HEK293 (cell line): Measurements from ENCODE around the gene TSPAN11.

ENCODE experiments used
- CTCF ChIA-PET: fragments of 350-600 bp; formaldehyde crosslinking; extraction: SDS; loops from one replicate; lab custom pipeline; 2021; ENCODE audit warnings: antibody characterized with exemption; lab: Yijun Ruan, JAX
- POLR2A ChIA-PET: fragments of 300-600 bp; formaldehyde crosslinking; extraction: SDS; loops from one replicate; lab custom pipeline; 2020; ENCODE audit warnings: antibody characterized with exemption, inconsistent platforms; lab: Yijun Ruan, JAX
- H3K27ac ChIP-seq: fragments of 200-500 bp; sonication (Bioruptor generic); 2 replicates; pipeline ENCODE4 v1.5.1; 2014; ENCODE audit warnings: low read depth, low read length, control low read depth, inconsistent platforms; ENCODE audit errors: extremely low read depth
- H3K36me3 ChIP-seq, 2 experiments: fragments of 200-500 bp in 1 of 2; sonication (Bioruptor generic) in 1 of 2; 1 replicate in 1 of 2; 2 replicates in 1 of 2; pipeline ENCODE4 v1.5.1; 2014 to 2017; ENCODE audit warnings: inconsistent platforms in 2 of 2, low read length in 2 of 2; ENCODE audit not compliant: control insufficient read depth in 2 of 2, insufficient read depth in 1 of 2
- H3K4me1 ChIP-seq: fragments of 200-500 bp; sonication (Bioruptor generic); 2 replicates; pipeline ENCODE4 v1.5.1; 2014; ENCODE audit warnings: mild to moderate bottlenecking, low read length, inconsistent platforms; ENCODE audit not compliant: control insufficient read depth, insufficient read depth
- H3K4me3 ChIP-seq: 2 replicates; pipeline ENCODE4 v1.5.1; 2011; ENCODE audit warnings: low read depth, mild to moderate bottlenecking, control low read depth, low read length, moderate library complexity
- H3K9me3 ChIP-seq: fragments of 200-500 bp; sonication (Bioruptor generic); 2 replicates; pipeline ENCODE4 v1.5.1; 2014; ENCODE audit warnings: low read depth, low read length, inconsistent platforms; ENCODE audit not compliant: control insufficient read depth, insufficient read depth
- BCL6B ChIP-seq: fragments of 450-650 bp; formaldehyde crosslinking; IDR thresholded peaks from 2 replicates; pipeline ENCODE4 v1.5.1; 2017; ENCODE audit warnings: missing biosample characterization, missing genetic modification characterization
- FEZF1 ChIP-seq: fragments of 450-650 bp; formaldehyde crosslinking; IDR thresholded peaks from 2 replicates; pipeline ENCODE4 v1.5.1; 2016; ENCODE audit warnings: missing biosample characterization, missing genetic modification characterization
- GLI2 ChIP-seq: fragments of 450-650 bp; formaldehyde crosslinking; IDR thresholded peaks from 2 replicates; pipeline ENCODE4; 2017; ENCODE audit warnings: missing biosample characterization, missing genetic modification characterization, low read depth, borderline replicate concordance
- ZBTB44 ChIP-seq: fragments of 450-650 bp; IDR thresholded peaks from 2 replicates; pipeline ENCODE4 v1.5.1; 2018; ENCODE audit warnings: missing biosample characterization, mild to moderate bottlenecking, missing genetic modification characterization
- ZBTB7A ChIP-seq: fragments of 450-650 bp; formaldehyde crosslinking; IDR thresholded peaks from 2 replicates; pipeline ENCODE4 v1.5.1; 2016; ENCODE audit warnings: low read depth, missing biosample characterization, missing genetic modification characterization
- ZFP37 ChIP-seq: fragments of 450-650 bp; formaldehyde crosslinking; IDR thresholded peaks from 2 replicates; pipeline ENCODE4 v1.5.1; 2016; ENCODE audit warnings: missing biosample characterization, missing genetic modification characterization
- ZNF174 ChIP-seq: fragments of 450-650 bp; formaldehyde crosslinking; IDR thresholded peaks from 2 replicates; pipeline ENCODE4 v1.5.0; 2017; ENCODE audit warnings: missing biosample characterization, mild to moderate bottlenecking, missing genetic modification characterization
- ZNF214 ChIP-seq: fragments of 450-650 bp; formaldehyde crosslinking; IDR thresholded peaks from 2 replicates; pipeline ENCODE4 v1.5.1; 2017; ENCODE audit warnings: missing biosample characterization, mild to moderate bottlenecking, missing genetic modification characterization, borderline replicate concordance
- ZNF292 ChIP-seq: fragments of 450-650 bp; formaldehyde crosslinking; IDR thresholded peaks from 2 replicates; pipeline ENCODE4 v1.5.1; 2016; ENCODE audit warnings: low read depth, missing biosample characterization, missing genetic modification characterization, borderline replicate concordance
- ZNF341 ChIP-seq: fragments of 450-650 bp; formaldehyde crosslinking; IDR thresholded peaks from 2 replicates; pipeline ENCODE4; 2016; ENCODE audit warnings: low read depth, missing biosample characterization, missing genetic modification characterization
- ZNF366 ChIP-seq: fragments of 450-650 bp; formaldehyde crosslinking; conservative IDR thresholded peaks from 2 replicates; pipeline ENCODE4 v1.5.1; 2016; ENCODE audit warnings: missing biosample characterization, missing genetic modification characterization
- ZNF48 ChIP-seq: fragments of 450-650 bp; formaldehyde crosslinking; IDR thresholded peaks from 2 replicates; pipeline ENCODE4 v1.5.1; 2016; ENCODE audit warnings: missing biosample characterization, missing genetic modification characterization
- ZNF513 ChIP-seq: fragments of 450-650 bp; IDR thresholded peaks from 2 replicates; pipeline ENCODE4 v1.5.1; 2018; ENCODE audit warnings: missing biosample characterization, missing genetic modification characterization
- ZNF654 ChIP-seq: fragments of 450-650 bp; formaldehyde crosslinking; IDR thresholded peaks from 2 replicates; pipeline ENCODE4 v1.5.1; 2016; ENCODE audit warnings: low read depth, missing biosample characterization, missing genetic modification characterization
- ZNF658 ChIP-seq: fragments of 450-650 bp; formaldehyde crosslinking; IDR thresholded peaks from 2 replicates; pipeline ENCODE4; 2016; ENCODE audit warnings: missing biosample characterization, missing genetic modification characterization
- TF ChIP-seq, protein P1 (sequence below): fragments of 450-650 bp; formaldehyde crosslinking; IDR thresholded peaks from 2 replicates; pipeline ENCODE4 v1.5.1; 2016; ENCODE audit warnings: missing biosample characterization, missing genetic modification characterization

Gene TSPAN11

DNA sequence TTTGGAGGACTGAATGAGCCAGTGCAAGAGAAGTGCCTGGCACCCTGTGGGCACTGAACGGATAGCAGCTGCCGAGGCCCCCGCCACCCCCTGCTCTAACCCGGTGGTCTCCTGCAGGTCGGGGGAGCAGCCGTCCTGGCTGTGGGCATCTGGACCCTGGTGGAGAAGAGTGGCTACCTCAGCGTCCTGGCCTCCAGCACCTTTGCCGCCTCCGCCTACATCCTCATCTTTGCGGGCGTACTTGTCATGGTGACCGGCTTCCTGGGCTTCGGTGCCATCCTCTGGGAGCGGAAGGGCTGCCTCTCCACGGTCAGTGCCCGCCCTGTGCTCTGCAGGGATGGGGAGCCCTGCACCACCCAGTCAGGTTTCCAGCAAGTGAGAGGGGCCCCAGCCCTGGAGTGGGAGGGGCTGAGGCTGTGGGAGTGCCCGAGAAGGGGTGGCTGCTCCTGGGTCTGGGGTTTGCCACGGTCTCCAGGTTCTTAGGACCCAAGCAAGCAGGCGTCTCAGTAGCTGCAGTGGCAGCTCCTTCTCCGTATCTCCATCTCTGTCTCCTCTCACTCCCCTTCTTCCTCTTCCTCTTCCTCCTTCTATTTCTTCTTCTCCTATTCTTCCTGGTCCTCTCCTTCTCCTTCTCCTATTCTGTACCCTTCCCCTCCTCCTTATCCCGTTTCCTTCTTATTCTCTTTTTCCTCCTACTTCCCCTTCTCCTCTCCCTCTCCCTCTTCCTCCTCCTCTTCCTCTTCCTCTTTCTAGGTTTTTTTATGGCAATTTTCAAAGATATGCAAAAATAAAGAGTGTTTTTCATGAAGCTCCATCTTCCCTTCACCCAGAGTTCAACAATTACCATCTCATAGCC, 37.4 kb downstream of the TSPAN11 start:
- no peaks in the 10 kb centered on the region for H3K9me3 ChIP-seq
- H3K27ac ChIP-seq = no peak overlapping the region
- ChIA-PET CTCF (interaction anchor here (0.6 to 1.4 kb wide), 3 partner anchors 15 to 332 kb away, joined by 3 to 6 read pairs (median 3); no protein-coding TSS in a partner anchor), POLR2A (no interaction called here)
- no peak overlapping the region for H3K4me3 ChIP-seq
- TF ChIP-seq ZFP37 (peak; percentile 97), ZNF174 (tag by site-specific recombination) (no peak), BCL6B (tag by site-specific recombination) (0 out of 2 replicates have a peak, but pooled peaks have one; percentile 38), ZNF214 (tag by site-specific recombination) (no peak), ZNF366 (tag by site-specific recombination) (peak; percentile 63), ZBTB7A (tag by site-specific recombination) (no peak), ZNF513 (tag by site-specific recombination) (peak; percentile 83)
- H3K36me3 ChIP-seq = no peaks in the 10 kb centered on the region
- no peaks in the 10 kb centered on the region for H3K4me1 ChIP-seq

GRCh38 chr12:30964896-30965612, 38.5 kb downstream of the TSPAN11 start:
- H3K36me3 ChIP-seq = no peaks in the 10 kb centered on the region
- no peaks in the 10 kb centered on the region for H3K9me3 ChIP-seq
- H3K27ac ChIP-seq = no peak overlapping the region
- no peaks in the 10 kb centered on the region for H3K4me1 ChIP-seq
- H3K4me3 ChIP-seq = no peak overlapping the region
- TF ChIP-seq FEZF1 (tag by site-specific recombination) (no peak), GLI2 (tag by site-specific recombination) (no peak), ZBTB44 (tag by site-specific recombination) (no peak), ZNF658 (no peak), ZNF292 (tag by site-specific recombination) (no peak), ZNF174 (tag by site-specific recombination) (no peak), ZNF654 (tag by site-specific recombination) (no peak), ZNF48 (tag by site-specific recombination) (no peak)
- TF ChIP-seq, all 188 proteins: peak for 0
- ChIA-PET CTCF (interaction anchor here (0.6 to 1.4 kb wide), 3 partner anchors 14 to 333 kb away, joined by 3 to 6 read pairs (median 3); no protein-coding TSS in a partner anchor), POLR2A (no interaction called here)

DNA sequence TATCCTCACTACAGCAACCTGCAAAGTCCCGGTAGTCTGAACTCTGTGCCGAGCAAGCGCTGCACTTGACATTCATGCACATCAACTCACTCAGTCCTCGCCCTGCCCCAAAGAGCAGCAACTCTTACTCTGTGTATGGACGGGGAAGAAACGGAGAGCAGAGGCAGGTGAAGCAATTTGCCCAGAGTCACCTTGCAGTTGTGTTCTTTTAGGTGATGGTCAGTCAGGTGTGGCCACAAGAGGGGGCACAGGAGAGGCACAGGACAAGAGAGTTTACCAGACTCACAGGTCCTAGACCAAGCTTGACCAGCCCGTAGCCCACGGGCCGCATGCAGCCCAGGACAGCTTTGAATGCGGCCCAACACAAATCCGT, 39.1 kb downstream of the TSPAN11 start:
- Histone ChIP-seq H3K4me1 (no peaks in the 10 kb centered on the region), H3K36me3 (no peaks in the 10 kb centered on the region), H3K27ac (no peak overlapping the region), H3K4me3 (no peak overlapping the region), H3K9me3 (no peaks in the 10 kb centered on the region)
- POLR2A ChIA-PET = interaction anchor here (0.6 kb wide), 1 partner anchor 113 kb away, joined by 5 read pairs; no protein-coding TSS in a partner anchor
- CTCF ChIA-PET = no interaction called here
- TF ChIP-seq, protein P1, sequence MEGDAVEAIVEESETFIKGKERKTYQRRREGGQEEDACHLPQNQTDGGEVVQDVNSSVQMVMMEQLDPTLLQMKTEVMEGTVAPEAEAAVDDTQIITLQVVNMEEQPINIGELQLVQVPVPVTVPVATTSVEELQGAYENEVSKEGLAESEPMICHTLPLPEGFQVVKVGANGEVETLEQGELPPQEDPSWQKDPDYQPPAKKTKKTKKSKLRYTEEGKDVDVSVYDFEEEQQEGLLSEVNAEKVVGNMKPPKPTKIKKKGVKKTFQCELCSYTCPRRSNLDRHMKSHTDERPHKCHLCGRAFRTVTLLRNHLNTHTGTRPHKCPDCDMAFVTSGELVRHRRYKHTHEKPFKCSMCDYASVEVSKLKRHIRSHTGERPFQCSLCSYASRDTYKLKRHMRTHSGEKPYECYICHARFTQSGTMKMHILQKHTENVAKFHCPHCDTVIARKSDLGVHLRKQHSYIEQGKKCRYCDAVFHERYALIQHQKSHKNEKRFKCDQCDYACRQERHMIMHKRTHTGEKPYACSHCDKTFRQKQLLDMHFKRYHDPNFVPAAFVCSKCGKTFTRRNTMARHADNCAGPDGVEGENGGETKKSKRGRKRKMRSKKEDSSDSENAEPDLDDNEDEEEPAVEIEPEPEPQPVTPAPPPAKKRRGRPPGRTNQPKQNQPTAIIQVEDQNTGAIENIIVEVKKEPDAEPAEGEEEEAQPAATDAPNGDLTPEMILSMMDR = peak; percentile 40
- TF ChIP-seq ZNF341 (tag by site-specific recombination) = no peak
- TF ChIP-seq, all 188 proteins: peak for 1
